Stomach smooth muscle (tissue), 2 donors: ENCODE data around the gene TMEM243.

Source experiments
- H3K27ac ChIP-seq: one replicate; pipeline ENCODE4 v1.7.0; 2013; ENCODE audit warnings: mild to moderate bottlenecking, low read length, inconsistent platforms
- H3K27me3 ChIP-seq, 2 donors: one replicate each; pipeline ENCODE4 v1.7.0; 2013; ENCODE audit warnings: low read length in 2 of 2; ENCODE audit not compliant: insufficient read depth in 2 of 2, control insufficient read depth in 1 of 2
- H3K36me3 ChIP-seq, 2 donors: one replicate each; pipeline ENCODE4 v1.7.0; 2013; ENCODE audit warnings: low read length in 2 of 2; ENCODE audit not compliant: control insufficient read depth in 2 of 2, insufficient read depth in 2 of 2
- H3K4me1 ChIP-seq: one replicate; pipeline ENCODE4 v1.7.0; 2013; ENCODE audit warnings: low read length; ENCODE audit not compliant: control insufficient read depth, insufficient read depth
- H3K4me3 ChIP-seq, 2 donors: one replicate each; pipeline ENCODE4 v1.7.0; 2013; ENCODE audit warnings: low read length in 2 of 2
- H3K9ac ChIP-seq, 2 donors: one replicate each; pipeline ENCODE4 v1.7.0; 2013; ENCODE audit warnings: low read length in 2 of 2, mild to moderate bottlenecking in 1 of 2
- H3K9me3 ChIP-seq, 2 donors: one replicate each; pipeline ENCODE4 v1.7.0; 2013; ENCODE audit warnings: low read length in 2 of 2; ENCODE audit not compliant: control insufficient read depth in 2 of 2
- donor health status: healthy.
- donor health status: Pancreatic carcinoma.

TMEM243 gene

DNA sequence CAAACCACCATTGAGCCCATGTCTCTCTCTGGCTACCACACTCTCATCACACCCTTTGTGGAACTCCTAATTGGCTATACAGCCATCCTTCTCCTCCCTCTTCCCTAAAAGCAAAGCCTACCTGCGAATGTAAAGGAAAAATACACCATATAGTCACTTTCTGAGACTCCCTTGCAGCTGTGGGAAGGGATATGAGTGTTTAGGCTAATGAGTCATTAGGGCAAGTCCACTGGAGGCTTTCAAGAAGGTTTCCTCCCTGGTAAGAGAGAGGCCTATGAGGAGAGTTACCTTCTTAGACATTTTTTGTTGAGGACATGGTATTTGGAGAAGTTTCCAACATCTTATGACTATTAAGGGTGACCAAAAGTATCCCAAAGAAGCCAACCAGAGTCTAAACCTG, 4.1 kb upstream of the TMEM243 start:
- H3K4me3 ChIP-seq = no peak overlapping the region
- peaks cover 4 to 6% of the 10 kb centered on the region in 2 donors for H3K27me3 ChIP-seq
- no peak overlapping the region for H3K9ac ChIP-seq
- peaks cover 13% of the 10 kb centered on the region for H3K4me1 ChIP-seq
- H3K27ac ChIP-seq = no peak overlapping the region
- no peaks in the 10 kb centered on the region for H3K36me3 ChIP-seq
- H3K9me3 ChIP-seq = no peaks in the 10 kb centered on the region

DNA sequence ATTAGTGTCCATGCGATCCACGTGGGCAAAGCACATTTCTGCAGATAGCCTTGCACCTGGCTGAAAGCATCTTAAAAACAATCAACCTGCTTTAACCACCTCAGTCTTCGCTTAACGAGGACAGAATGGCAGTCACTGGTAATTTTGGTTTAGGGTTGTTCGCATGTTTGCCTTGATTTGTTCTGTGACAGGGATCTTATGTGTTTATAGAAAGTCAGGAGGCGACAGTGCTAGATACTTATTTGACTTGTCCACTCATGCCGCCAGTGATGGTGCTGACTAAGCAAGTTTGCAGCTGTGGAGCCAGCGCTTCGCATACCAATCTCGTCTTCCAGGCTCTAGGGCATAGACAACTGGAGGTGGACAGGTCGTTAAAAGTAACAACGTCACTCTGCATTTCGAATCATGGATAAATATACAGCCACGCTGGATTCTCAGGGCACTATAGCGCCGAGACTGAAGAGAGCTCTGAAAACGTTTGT, 1.2 kb upstream of the TMEM243 start:
- H3K9me3 ChIP-seq = no peaks in the 10 kb centered on the region
- H3K4me3 ChIP-seq = peak overlapping the region; percentile 91 to 93
- peaks cover 21% of the 10 kb centered on the region for H3K4me1 ChIP-seq
- no peak overlapping the region for H3K27ac ChIP-seq
- peak overlapping the region; percentile 29 to 77 for H3K9ac ChIP-seq
- H3K36me3 ChIP-seq = no peaks in the 10 kb centered on the region
- peaks cover 4 to 6% of the 10 kb centered on the region in 2 donors for H3K27me3 ChIP-seq

DNA sequence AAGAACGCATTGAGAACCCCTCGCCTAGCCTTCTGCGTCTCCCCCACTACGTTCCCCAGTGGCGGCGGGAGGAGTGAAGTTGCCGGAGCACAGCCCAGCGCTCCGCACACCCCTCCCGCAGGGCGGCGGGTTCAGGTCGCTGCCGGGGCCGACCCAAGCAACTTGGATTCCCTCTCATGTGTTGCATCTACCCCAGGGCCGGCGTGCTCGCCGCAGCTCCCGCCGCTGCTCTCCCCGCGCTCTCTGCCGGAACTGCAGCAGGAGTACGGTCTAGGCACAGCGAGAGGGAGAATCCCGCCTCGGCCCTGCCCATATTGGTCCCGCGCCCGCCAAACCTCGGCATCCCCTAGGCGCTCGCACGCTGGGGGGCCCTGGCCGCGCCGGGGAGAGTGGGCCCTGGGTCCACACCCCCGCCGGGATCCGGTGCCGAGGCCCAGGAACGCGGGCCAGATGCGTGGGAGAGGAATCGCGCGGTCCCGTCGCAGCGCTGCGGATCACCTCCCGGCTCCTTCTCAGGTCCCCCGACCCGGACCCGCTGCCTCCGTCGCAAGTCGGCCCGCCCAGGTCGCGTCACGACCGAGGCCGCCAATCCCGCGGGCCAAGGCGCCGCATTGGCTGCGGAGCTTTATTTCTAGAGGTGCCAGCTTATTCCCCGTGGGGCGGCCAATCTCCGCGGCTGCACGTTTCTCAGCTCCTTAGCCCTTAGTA, 648 bp upstream of the TMEM243 start:
- peaks cover 4% of the 10 kb centered on the region in 2 donors for H3K27me3 ChIP-seq
- H3K4me1 ChIP-seq = peaks cover 21% of the 10 kb centered on the region
- peak overlapping the region; percentile 77 to 79 for H3K9ac ChIP-seq
- H3K9me3 ChIP-seq = no peaks in the 10 kb centered on the region
- no peaks in the 10 kb centered on the region for H3K36me3 ChIP-seq
- peak overlapping the region; percentile 91 to 93 for H3K4me3 ChIP-seq
- peak overlapping the region; percentile 58 for H3K27ac ChIP-seq

DNA sequence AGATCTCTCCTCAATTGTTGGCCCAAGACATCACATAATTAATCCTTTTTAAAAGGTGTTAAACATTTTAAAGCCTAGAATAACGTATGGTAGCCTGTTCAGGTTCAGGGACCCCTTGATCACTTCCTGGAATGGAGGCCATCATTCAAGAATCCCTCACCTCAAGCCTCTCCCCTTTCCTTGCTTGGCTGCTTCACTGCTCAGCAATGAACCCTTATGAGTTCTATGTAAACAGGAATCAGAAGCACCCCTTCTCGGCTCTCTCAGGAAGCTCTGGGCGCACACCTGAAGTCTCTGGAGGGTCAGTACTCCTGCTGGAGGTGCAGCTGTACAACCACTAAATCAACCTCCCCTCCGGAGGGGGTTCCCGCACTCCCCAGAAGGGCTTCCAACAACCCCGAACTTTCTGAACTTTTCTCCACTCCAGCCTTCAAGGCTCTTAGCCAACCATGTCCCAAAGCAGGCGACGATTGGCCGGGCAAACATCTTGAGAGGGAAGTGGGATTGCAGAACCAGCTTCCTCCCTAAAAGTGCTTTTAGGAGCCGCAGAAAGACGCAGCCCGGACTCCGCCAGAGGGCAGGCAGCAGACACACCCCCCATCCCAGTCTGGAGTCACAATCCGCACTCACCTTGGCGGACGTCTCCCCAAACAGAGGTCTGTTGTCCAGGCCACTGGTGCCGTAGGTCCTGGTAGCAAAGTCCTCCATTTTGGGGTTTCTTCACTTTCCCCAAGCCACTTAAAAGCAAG, 562 bp downstream of the TMEM243 start:
- H3K9ac ChIP-seq = peak overlapping the region; percentile 77 to 79
- no peaks in the 10 kb centered on the region for H3K36me3 ChIP-seq
- peaks cover 3 to 4% of the 10 kb centered on the region in 2 donors for H3K27me3 ChIP-seq
- peak overlapping the region; percentile 58 for H3K27ac ChIP-seq
- H3K4me1 ChIP-seq = peaks cover 21% of the 10 kb centered on the region
- H3K4me3 ChIP-seq = peak overlapping the region; percentile 91 to 93
- H3K9me3 ChIP-seq = no peaks in the 10 kb centered on the region

DNA sequence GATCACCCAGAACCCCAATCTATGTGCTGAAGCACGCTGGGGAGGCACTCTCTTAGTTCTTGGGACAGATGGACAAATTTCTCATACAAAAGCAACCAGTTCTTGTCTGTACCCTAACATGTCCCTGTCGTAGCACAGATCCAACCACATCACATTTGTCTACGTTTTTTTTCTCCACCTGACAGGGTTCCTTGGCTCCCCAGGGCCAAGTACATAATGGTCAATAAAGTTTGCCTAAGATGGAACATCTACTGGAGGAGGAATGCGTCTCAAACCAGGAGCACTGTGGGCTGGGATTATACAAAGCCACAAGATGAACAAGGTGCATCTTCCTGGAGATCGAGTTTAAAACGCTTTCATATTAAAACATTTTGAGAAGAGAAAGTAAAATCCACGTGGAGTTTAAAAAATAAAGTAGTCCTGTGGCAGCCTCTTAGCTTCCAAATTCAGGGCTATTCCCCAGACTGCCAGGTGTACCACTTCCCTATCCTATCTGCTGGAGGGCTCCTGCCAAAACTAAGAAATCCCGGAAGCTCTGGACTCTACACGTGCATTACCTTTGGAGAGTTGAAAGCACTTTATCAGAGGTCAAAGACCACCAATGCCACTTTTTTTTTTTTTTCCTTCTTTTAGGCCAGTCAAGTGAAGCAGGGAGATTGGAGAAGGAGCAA, 1.4 kb downstream of the TMEM243 start:
- peaks cover 21% of the 10 kb centered on the region for H3K4me1 ChIP-seq
- no peaks in the 10 kb centered on the region for H3K9me3 ChIP-seq
- no peak overlapping the region for H3K9ac ChIP-seq
- peaks cover 0 to 1% of the 10 kb centered on the region in 2 donors for H3K27me3 ChIP-seq
- H3K36me3 ChIP-seq = no peaks in the 10 kb centered on the region
- no peak overlapping the region for H3K27ac ChIP-seq
- H3K4me3 ChIP-seq = peak overlapping the region; percentile 91 to 93

DNA sequence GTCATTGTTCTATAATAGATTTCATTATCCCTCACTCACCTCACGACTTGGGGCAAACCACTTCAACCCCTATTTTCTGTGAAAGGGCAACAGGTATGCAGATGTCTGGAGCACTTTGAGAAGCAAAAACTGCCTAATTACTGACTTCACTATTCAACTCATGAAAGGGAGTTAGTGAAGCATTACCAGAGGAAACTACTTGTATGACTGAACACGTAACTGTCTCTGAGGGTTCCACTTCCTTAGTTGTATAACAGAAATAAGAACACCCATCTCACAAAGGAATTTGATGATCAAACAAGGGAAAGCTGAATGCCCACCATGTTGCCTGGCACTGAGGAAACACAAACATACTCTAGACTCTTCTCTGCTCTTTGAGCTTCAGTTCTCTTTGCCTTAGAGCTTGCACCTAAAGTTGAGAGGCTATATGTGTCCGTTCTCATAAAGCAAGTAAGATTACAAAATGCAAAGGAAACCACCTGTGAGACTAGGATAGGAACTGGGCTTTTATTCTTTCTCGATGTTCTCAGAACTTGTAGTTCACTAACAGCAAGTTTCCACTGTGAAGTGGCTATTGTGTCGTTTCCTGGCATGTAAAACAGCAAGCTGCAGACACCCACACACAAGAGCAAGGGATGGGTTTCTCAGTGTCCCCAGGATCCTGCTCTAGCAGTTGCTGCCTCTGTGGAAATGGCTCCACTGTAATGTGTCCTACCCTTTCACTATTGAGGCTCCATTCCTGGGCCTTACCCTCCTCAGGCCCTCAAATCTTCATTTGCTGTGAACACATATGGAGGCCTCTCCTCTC, 2.6 kb downstream of the TMEM243 start:
- H3K4me3 ChIP-seq = no peak overlapping the region
- H3K27me3 ChIP-seq = no peaks in the 10 kb centered on the region
- no peaks in the 10 kb centered on the region for H3K36me3 ChIP-seq
- no peaks in the 10 kb centered on the region for H3K9me3 ChIP-seq
- no peak overlapping the region for H3K27ac ChIP-seq
- H3K4me1 ChIP-seq = peaks cover 21% of the 10 kb centered on the region
- H3K9ac ChIP-seq = no peak overlapping the region

DNA sequence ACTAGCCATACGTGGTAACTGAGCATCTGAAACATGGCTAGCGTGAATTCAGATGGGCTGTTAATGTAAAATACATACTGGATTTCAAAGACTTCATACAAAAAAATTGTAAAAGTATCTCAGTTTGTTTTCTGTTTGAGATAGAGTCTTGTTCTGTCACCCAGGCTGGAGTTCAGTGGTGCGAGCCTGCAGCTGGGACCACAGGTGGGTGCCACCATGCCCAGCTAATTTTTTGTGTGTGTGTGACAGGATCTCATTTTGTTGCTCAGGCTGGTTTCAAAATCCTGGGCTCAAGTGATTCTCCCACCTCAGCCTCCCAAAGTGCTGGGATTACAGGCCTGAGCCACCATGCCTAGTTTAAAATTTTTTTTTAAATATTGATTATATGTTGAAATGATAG, 4.5 kb downstream of the TMEM243 start:
- H3K4me1 ChIP-seq = peaks cover 13% of the 10 kb centered on the region
- H3K27me3 ChIP-seq = no peaks in the 10 kb centered on the region
- H3K36me3 ChIP-seq = no peaks in the 10 kb centered on the region
- no peak overlapping the region for H3K4me3 ChIP-seq
- H3K27ac ChIP-seq = no peak overlapping the region
- no peaks in the 10 kb centered on the region for H3K9me3 ChIP-seq
- no peak overlapping the region for H3K9ac ChIP-seq

DNA sequence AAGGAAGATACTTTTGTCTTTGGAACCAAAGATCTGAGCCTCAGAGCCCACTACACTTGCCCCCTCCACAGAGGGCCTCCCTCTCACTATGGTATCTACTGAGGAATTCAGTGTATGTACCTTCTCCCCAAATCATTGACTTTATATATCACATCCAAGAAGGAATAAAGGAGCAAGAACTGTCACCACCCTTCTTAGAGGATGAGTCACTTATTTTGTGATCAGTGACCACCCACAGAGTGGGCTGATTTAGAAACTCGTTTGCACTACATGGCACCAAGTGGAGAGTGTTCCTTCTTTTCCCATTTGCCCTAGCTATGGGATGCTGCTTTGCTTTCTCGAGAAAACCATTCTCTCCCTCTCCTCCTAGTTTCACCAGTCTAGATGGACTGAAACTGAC, 5.7 kb downstream of the TMEM243 start:
- Histone ChIP-seq H3K9ac (no peak overlapping the region), H3K4me3 (no peak overlapping the region), H3K9me3 (no peaks in the 10 kb centered on the region), H3K4me1 (peaks cover 9% of the 10 kb centered on the region), H3K27me3 (no peaks in the 10 kb centered on the region), H3K36me3 (no peaks in the 10 kb centered on the region), H3K27ac (no peak overlapping the region)

DNA sequence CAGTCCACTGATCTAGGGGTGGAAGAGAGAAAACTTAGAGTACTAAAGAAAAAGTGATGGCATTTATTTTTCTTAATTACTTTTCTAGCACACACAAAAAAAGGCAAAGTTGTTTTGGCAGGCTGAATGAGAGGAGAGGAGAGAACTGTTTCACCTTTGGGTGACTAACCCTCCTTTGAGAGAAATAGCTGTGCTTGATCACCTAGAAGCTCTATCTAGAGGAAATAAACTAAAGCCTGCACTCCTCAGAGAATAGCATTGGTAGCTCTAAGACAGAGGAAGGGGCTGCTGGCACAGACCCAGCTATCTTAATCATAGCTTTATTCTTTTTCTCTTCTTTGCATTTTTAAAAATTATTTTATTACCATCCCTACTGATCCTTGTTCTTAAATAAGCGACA, 6.3 kb downstream of the TMEM243 start:
- H3K27ac ChIP-seq = no peak overlapping the region
- no peak overlapping the region for H3K4me3 ChIP-seq
- H3K4me1 ChIP-seq = peaks cover 5% of the 10 kb centered on the region
- H3K27me3 ChIP-seq = no peaks in the 10 kb centered on the region
- no peak overlapping the region for H3K9ac ChIP-seq
- H3K9me3 ChIP-seq = no peaks in the 10 kb centered on the region
- no peaks in the 10 kb centered on the region for H3K36me3 ChIP-seq

DNA sequence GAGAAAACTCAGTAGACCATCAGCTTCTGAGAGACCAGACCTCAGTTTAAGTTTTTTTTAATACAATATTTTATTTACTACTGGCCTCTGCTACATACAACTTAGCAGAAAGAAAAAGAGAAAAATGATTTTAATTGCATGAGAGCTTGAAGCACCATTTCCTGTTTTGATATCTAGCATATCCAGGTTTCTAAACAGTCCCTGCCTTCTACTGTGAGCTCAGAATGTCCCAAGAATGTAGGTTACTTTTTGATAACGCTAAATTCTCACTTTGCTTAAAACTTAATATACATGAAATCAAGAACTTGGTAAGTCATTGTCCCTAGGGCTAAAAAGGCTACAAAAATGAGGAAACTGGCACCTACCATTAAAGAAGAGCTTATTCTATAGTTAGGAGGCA, 7.0 kb downstream of the TMEM243 start:
- Histone ChIP-seq H3K27me3 (no peaks in the 10 kb centered on the region), H3K9me3 (no peaks in the 10 kb centered on the region), H3K9ac (no peak overlapping the region), H3K36me3 (no peaks in the 10 kb centered on the region), H3K4me3 (no peak overlapping the region), H3K4me1 (no peaks in the 10 kb centered on the region), H3K27ac (no peak overlapping the region)
